B cell (primary cell): Measurements from ENCODE around the gene GCNT3.

Experiments
- EZH2 ChIP-seq: IDR thresholded peaks from 2 replicates; pipeline ENCODE4 v1.6.1; 2012; ENCODE audit warnings: borderline replicate concordance, low read depth, mild to moderate bottlenecking, moderate library complexity, low read length; ENCODE audit not compliant: insufficient read depth, poor library complexity, severe bottlenecking
- TF ChIP-seq, protein P1 (sequence below): fragments of 200-600 bp; IDR thresholded peaks from one replicate; pipeline ENCODE4 v1.8.0; 2022; ENCODE audit warnings: antibody characterized with exemption, mild to moderate bottlenecking

DNA sequence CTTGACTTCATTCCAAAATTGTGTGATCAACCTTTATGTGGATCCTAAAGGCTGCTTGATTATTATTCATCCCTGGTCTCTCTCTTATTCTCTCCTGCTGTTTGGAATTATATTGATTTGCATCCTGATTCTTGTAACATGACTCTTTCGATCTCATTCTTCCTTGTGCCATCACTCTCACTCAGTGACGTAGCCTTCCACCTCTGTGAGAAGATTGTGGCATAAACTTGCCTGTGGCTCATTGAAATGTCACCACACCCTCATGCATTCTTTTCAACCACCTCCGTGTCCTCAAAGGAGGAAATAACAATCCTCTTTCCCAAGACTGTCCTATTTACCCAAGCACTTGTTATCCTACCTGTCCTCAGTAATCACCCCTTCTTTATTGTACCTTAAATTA is 41.3 kb upstream of the GCNT3 start:
- TF ChIP-seq, protein P1, sequence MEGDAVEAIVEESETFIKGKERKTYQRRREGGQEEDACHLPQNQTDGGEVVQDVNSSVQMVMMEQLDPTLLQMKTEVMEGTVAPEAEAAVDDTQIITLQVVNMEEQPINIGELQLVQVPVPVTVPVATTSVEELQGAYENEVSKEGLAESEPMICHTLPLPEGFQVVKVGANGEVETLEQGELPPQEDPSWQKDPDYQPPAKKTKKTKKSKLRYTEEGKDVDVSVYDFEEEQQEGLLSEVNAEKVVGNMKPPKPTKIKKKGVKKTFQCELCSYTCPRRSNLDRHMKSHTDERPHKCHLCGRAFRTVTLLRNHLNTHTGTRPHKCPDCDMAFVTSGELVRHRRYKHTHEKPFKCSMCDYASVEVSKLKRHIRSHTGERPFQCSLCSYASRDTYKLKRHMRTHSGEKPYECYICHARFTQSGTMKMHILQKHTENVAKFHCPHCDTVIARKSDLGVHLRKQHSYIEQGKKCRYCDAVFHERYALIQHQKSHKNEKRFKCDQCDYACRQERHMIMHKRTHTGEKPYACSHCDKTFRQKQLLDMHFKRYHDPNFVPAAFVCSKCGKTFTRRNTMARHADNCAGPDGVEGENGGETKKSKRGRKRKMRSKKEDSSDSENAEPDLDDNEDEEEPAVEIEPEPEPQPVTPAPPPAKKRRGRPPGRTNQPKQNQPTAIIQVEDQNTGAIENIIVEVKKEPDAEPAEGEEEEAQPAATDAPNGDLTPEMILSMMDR: no peak
- no peak for TF ChIP-seq EZH2
